ENCODE measurements around the gene F12. TPM values are rescaled to one million over a fixed set of nuclear protein-coding genes. Genes with fewer than 3 reads are reported as not detected.
A peak's percentile ranks its signal among the peaks of the same experiment; 100 is the strongest.

The F12 gene
- total RNA-seq, 4 donors from 2014 or later, result 2.3 to 18.4 (median 7.1) TPM

DNA sequence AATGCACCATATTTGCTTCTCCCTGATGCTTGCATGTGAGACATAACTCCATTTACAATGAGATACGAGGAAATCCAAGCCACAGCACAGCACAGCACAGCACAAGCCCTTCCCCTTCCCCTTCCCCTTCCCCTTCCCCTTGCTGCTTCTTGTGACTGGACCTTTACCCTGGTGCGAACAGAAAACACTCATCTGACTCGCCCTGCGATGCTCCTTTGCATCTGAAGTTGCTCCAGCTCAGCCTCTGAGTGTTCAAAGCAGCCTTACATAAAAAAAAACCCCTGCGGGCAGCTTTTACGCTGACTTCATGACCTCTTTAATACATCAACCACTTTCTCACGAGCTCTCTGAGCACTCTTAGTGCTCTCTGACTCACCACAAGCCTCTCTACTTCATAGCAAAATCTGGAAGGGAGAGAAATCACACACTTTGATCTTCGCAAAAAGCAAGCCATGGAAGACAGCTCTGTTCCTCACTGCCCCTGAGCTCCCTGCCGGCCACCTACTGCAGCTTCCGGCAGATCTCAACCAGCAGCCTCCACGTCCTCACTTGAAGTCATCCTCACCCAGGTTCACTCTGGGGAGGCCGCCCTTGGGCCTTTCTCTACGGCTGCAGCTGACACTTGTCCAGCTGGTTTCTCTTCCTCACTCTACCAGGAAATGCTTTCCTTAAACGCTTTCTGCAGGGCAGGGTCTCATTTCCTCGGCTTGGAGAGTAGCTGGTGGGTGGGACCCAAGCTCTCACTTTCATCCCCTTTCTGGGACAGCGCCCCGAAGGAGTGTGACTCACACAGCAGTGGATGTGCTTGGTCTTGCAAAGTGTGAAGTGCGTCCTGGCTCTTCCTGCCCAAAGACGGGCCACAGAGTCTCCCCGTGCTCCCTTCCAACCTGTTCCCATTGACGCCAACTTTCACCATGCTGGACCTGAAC is 19.9 kb downstream of the F12 start:
- Histone ChIP-seq H3K4me1 (peaks cover 32% of the 10 kb centered on the region), H3K36me3 (no peaks in the 10 kb centered on the region), H3K27ac (peak overlapping the region; percentile 80), H3K4me3 (peak overlapping the region; percentile 8), H3K27me3 (no peaks in the 10 kb centered on the region), H3K9me3 (no peaks in the 10 kb centered on the region)
- 16% methylated on average over 15 of the region's 21 CpGs for WGBS
- DNase-seq (ENCODE audit: low spot score in 2 of 2), result peak in 1 of 2 donors; percentile 75
- TF ChIP-seq POLR2A (IDR thresholded peaks at IDR 0.05) (no peak), EP300 (IDR thresholded peaks at IDR 0.05) (no peak), POLR2AphosphoS5 (IDR thresholded peaks at IDR 0.05) (no peak), CTCF (IDR thresholded peaks at IDR 0.05) (no peak)

DNA sequence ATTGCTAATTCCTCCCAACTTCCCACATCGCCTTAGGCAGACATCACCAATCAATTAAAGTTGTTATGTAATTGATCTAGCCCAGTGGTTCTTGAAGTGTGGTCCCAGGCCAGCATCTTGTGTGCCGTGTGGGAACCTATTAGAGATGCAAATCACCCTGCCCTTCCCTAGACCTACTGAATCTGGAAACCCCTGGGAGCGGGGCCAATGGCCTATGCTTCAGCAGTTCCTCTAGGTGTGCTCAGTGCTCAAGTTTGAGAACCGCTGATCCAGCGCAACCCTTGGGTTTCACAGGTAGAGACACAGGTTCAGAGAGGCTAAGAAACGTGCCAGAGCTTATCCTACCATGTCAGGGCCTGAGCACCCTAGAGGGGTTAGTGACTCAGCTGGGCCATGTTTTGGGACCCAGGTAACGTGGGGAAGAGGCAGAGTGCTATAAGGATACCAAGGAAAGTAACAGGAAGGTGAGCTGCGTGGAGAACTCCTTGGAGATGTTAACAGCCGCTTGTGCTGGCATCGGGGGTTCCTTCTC is 20.8 kb downstream of the F12 start:
- H3K36me3 ChIP-seq, result no peaks in the 10 kb centered on the region
- H3K27ac ChIP-seq, result peak overlapping the region; percentile 80
- peaks cover 32% of the 10 kb centered on the region for H3K4me1 ChIP-seq
- WGBS, result 55% methylated on average over 7 of the region's 10 CpGs
- DNase-seq (ENCODE audit: low spot score in 2 of 2), result no peak
- H3K27me3 ChIP-seq, result no peaks in the 10 kb centered on the region
- H3K9me3 ChIP-seq, result no peaks in the 10 kb centered on the region
- TF ChIP-seq EP300 (IDR thresholded peaks at IDR 0.05) (no peak), POLR2AphosphoS5 (IDR thresholded peaks at IDR 0.05) (no peak), CTCF (IDR thresholded peaks at IDR 0.05) (no peak), POLR2A (IDR thresholded peaks at IDR 0.05) (no peak)
- no peak overlapping the region for H3K4me3 ChIP-seq

- no peak for TF ChIP-seq POLR2A (IDR thresholded peaks at IDR 0.05)
- no peak for TF ChIP-seq CTCF (IDR thresholded peaks at IDR 0.05)
- no peak for TF ChIP-seq EP300 (IDR thresholded peaks at IDR 0.05)
- TF ChIP-seq POLR2AphosphoS5 (IDR thresholded peaks at IDR 0.05), result no peak
- H3K27ac ChIP-seq, result no peak overlapping the region
- no peak for DNase-seq (ENCODE audit: low spot score in 2 of 2)
- no peak overlapping the region for H3K4me3 ChIP-seq
- no peaks in the 10 kb centered on the region for H3K9me3 ChIP-seq
- H3K4me1 ChIP-seq, result peaks cover 40% of the 10 kb centered on the region
- H3K36me3 ChIP-seq, result no peaks in the 10 kb centered on the region
- 90% methylated on average over 14 of the region's 14 CpGs for WGBS
- no peaks in the 10 kb centered on the region for H3K27me3 ChIP-seq
Observed at GRCh38 chr5:177387405-177387804, 22.0 kb downstream of the F12 start.

- Histone ChIP-seq H3K36me3 (no peaks in the 10 kb centered on the region), H3K9me3 (no peaks in the 10 kb centered on the region), H3K27ac (no peak overlapping the region), H3K4me1 (peaks cover 41% of the 10 kb centered on the region), H3K27me3 (no peaks in the 10 kb centered on the region), H3K4me3 (no peak overlapping the region)
- no peak for DNase-seq (ENCODE audit: low spot score in 2 of 2)
- WGBS, result 60% methylated on average over 8 of the region's 8 CpGs
- TF ChIP-seq POLR2A (IDR thresholded peaks at IDR 0.05) (no peak), CTCF (IDR thresholded peaks at IDR 0.05) (no peak)
Observed at GRCh38 chr5:177386542-177386941, 22.8 kb downstream of the F12 start.

- no peak overlapping the region for H3K4me3 ChIP-seq
- no peak for TF ChIP-seq EP300 (IDR thresholded peaks at IDR 0.05)
- WGBS, result 81% methylated on average over 10 of the region's 11 CpGs
- H3K27me3 ChIP-seq, result no peaks in the 10 kb centered on the region
- no peak overlapping the region for H3K27ac ChIP-seq
- peaks cover 41% of the 10 kb centered on the region for H3K4me1 ChIP-seq
- DNase-seq (ENCODE audit: low spot score in 2 of 2), result peak in 1 of 2 donors; percentile 57
- no peaks in the 10 kb centered on the region for H3K9me3 ChIP-seq
- H3K36me3 ChIP-seq, result no peaks in the 10 kb centered on the region
Observed at GRCh38 chr5:177385720-177386119, 23.6 kb downstream of the F12 start.
